Right lobe of liver (tissue), 6 donors: ENCODE data around the gene NAXE. TPM values are rescaled to one million over a fixed set of nuclear protein-coding genes. Genes with fewer than 3 reads are reported as not detected.

ENCODE experiments used
- ATAC-seq, 4 donors: fragments of 200-7000 bp; cut with Tn5 transposase; one replicate each; pipeline ENCODE4 v1.9.1; 2020; ENCODE audit warnings: mild to moderate bottlenecking in 4 of 4, moderate library complexity in 4 of 4
- DNase-seq, 3 donors: peaks; one replicate each; pipeline ENCODE4 v3.0.0-alpha.2; 2020
- H3K27ac ChIP-seq, 3 donors: fragments of 200-600 bp; one replicate each; pipeline ENCODE4 v1.8.0; 2022
- H3K27me3 ChIP-seq, 2 donors: fragments of 200-600 bp; one replicate each; pipeline ENCODE4 v1.8.0; 2022
- H3K36me3 ChIP-seq, 4 donors: fragments of 200-600 bp; sonication (generic) in 1 of 4; one replicate each; pipeline versions ENCODE4 v1.5.1 to v1.8.0; 2017 to 2022; ENCODE audit warnings: control low read depth in 1 of 4
- H3K4me1 ChIP-seq, 4 donors: fragments of 200-600 bp; sonication (generic) in 1 of 4; one replicate each; pipeline versions ENCODE4 v1.5.1 to v1.8.0; 2017 to 2022; ENCODE audit warnings: control low read depth in 1 of 4
- H3K4me3 ChIP-seq, 3 donors: fragments of 200-600 bp; one replicate each; pipeline ENCODE4 v1.8.0; 2022
- H3K9me3 ChIP-seq, 4 donors: fragments of 200-600 bp; sonication (generic) in 1 of 4; one replicate each; pipeline versions ENCODE4 v1.5.1 to v1.8.0; 2017 to 2022; ENCODE audit warnings: control low read depth in 1 of 4
- CTCF ChIP-seq, 4 donors: fragments of 200-600 bp in 3 of 4; fragments of 450-650 bp in 1 of 4; IDR thresholded peaks; one replicate each; pipeline versions ENCODE4 v1.5.1 to v1.8.0; 2016 to 2022; ENCODE audit warnings: antibody characterized with exemption in 4 of 4, mild to moderate bottlenecking in 2 of 4
- POLR2A ChIP-seq: fragments of 450-650 bp; IDR thresholded peaks from one replicate; pipeline ENCODE4 v1.6.1; 2017; ENCODE audit warnings: antibody characterized with exemption, mild to moderate bottlenecking
- WGBS: methylation state at CpG from one replicate; pipeline ENCODE4 v1.1.6; 2018; ENCODE audit warnings: low coverage, low lambda C conversion rate; ENCODE audit not compliant: insufficient coverage; ENCODE audit errors: missing lambda C conversion rate; 5-methylcytosine and 5-hydroxymethylcytosine counted together
- intact Hi-C, 2 donors: fragments of 100-400 bp; cut with DNase I; formaldehyde crosslinking; loops; one replicate each; pipeline versions ENCODE4 v1.11.2 to v1.14.1; 2022
- total RNA-seq, 6 experiments: library from RNA; depleted of rRNA in 2 of 6; stranded (reverse); fragments of >200 nt in 2 of 6; fragmentation: NEBNext Ultra II Directional in 3 of 6; extraction: Animal tissue kit (Norgen Biotek cat#: 25700) in 3 of 6; gene quantifications; one replicate each; pipeline versions ENCODE4 v1.1.0 to v1.2.4, GENCODE V29; 2016 to 2023
- donor health status: DM: no; HTN: yes; CAD: no.
- donor health status: DM: no; HTN: no; CAD: no.
- donor health status: DM: no; HTN: no; CAD: no.
- donor health status: DM: no; HTN: yes; CAD: no.
- donor health status: DM: no; HTN: yes; CAD: no.

NAXE gene
- total RNA-seq, 6 experiments from 2014 or later, result 37.7 to 72.3 (median 49.4) TPM

- H3K27ac ChIP-seq, result no peak overlapping the region
- TF ChIP-seq CTCF (IDR thresholded peaks at IDR 0.05) (no peak), POLR2A (no peak)
- no peak overlapping the region for H3K4me3 ChIP-seq
- H3K4me1 ChIP-seq, result no peaks in the 10 kb centered on the region
- H3K36me3 ChIP-seq, result no peaks in the 10 kb centered on the region
- DNase-seq (no peak), ATAC-seq (peak in 3 of 4 donors; percentile 33 to 63 (median 46))
- 8% methylated on average over 4 of the region's 5 CpGs for WGBS
- H3K27me3 ChIP-seq, result no peaks in the 10 kb centered on the region
- no peaks in the 10 kb centered on the region for H3K9me3 ChIP-seq
- intact Hi-C loops, result loop anchor here in 1 of 2 donors (10.0 kb wide), 1 partner anchor 232 kb away; no protein-coding TSS in a partner anchor
Observed at GRCh38 chr1:156616463-156616862, 24.9 kb downstream of the NAXE start.

- WGBS, result 1% methylated on average over 7 of the region's 7 CpGs
- peaks cover 5 to 10% of the 10 kb centered on the region in 2 donors for H3K27me3 ChIP-seq
- intact Hi-C loops, result loop anchor here in 1 of 2 donors (10.0 kb wide), 1 partner anchor 234 kb away; no protein-coding TSS in a partner anchor
- DNase-seq (no peak), ATAC-seq (peak in 3 of 4 donors; percentile 33 to 48 (median 48))
- peaks cover 0 to 2% (median 0%) of the 10 kb centered on the region in 4 donors for H3K4me1 ChIP-seq
- no peak within 1 kb of the TSS for H3K27ac ChIP-seq
- no peaks in the 10 kb centered on the region for H3K36me3 ChIP-seq
- no peaks in the 10 kb centered on the region for H3K9me3 ChIP-seq
- peak in 3 of 4 donors; percentile 22 to 36 (median 31) for TF ChIP-seq CTCF (IDR thresholded peaks at IDR 0.05)
- no peak for TF ChIP-seq POLR2A
- no peak within 1 kb of the TSS for H3K4me3 ChIP-seq
Observed at GRCh38 chr1:156618853-156619581, 27.4 kb downstream of the NAXE start, which contains the start of gene HAPLN2. Gene HAPLN2, plus strand, starts transcription at chr1:156619415. Its CDS starts 4,076 bp downstream, at chr1:156623491.

- intact Hi-C loops, result loop anchor here in 1 of 2 donors (10.0 kb wide), 1 partner anchor 235 kb away; no protein-coding TSS in a partner anchor
- 16% methylated on average over 6 of the region's 6 CpGs for WGBS
Observed at GRCh38 chr1:156619582-156619955, 28.0 kb downstream of the NAXE start.

More at GRCh38 chr1:156619582-156619955, 28.0 kb downstream of the NAXE start:
- TF ChIP-seq CTCF (IDR thresholded peaks at IDR 0.05), result no peak
- no peak for TF ChIP-seq POLR2A
- Histone ChIP-seq H3K9me3 (no peaks in the 10 kb centered on the region), H3K27me3 (peaks cover 5 to 13% of the 10 kb centered on the region in 2 donors), H3K36me3 (no peaks in the 10 kb centered on the region), H3K4me1 (peaks cover 0 to 7% (median 2%) of the 10 kb centered on the region in 4 donors), H3K4me3 (no peak overlapping the region), H3K27ac (no peak overlapping the region)
- ATAC-seq (no peak), DNase-seq (no peak)
